Mesenchymal stem cell (in vitro differentiated cells and primary cell): ENCODE measurements around the gene PTPA.
"Not testable (repeated sequence)": the region's sequence is repeated elsewhere in the genome, so short reads cannot be mapped to it uniquely, and the experiment has no call there.

Source experiments
- DNase-seq: peaks from one replicate; pipeline ENCODE4 v3.0.0-alpha.2; 2013
- H2AFZ ChIP-seq: one replicate; pipeline ENCODE4 v1.6.1; 2013; ENCODE audit warnings: low read depth, mild to moderate bottlenecking, control low read depth, inconsistent platforms, low read length, moderate library complexity
- H2AK5ac ChIP-seq: 2 replicates; pipeline ENCODE4 v1.6.1; 2013; ENCODE audit warnings: low read length, moderate library complexity, mild to moderate bottlenecking, inconsistent platforms; ENCODE audit not compliant: severe bottlenecking
- H2BK120ac ChIP-seq: one replicate; pipeline ENCODE4 v1.6.1; 2013; ENCODE audit warnings: low read depth, mild to moderate bottlenecking, inconsistent platforms, low read length, moderate library complexity
- H2BK12ac ChIP-seq, 2 experiments: one replicate each; pipeline ENCODE4 v1.6.1; 2013; ENCODE audit warnings: inconsistent platforms in 2 of 2, low read length in 2 of 2, mild to moderate bottlenecking in 2 of 2, moderate library complexity in 2 of 2, control low read depth in 1 of 2
- H2BK15ac ChIP-seq: one replicate; pipeline ENCODE4 v1.6.1; 2013; ENCODE audit warnings: mild to moderate bottlenecking, low read depth, inconsistent platforms; ENCODE audit not compliant: poor library complexity, severe bottlenecking
- H2BK5ac ChIP-seq: 2 replicates; pipeline ENCODE4 v1.6.1; 2013; ENCODE audit warnings: low read depth, mild to moderate bottlenecking, low read length, control low read depth, inconsistent platforms; ENCODE audit not compliant: poor library complexity, severe bottlenecking
- H3K14ac ChIP-seq, 2 experiments: one replicate each; pipeline ENCODE4 v1.6.1; 2013; ENCODE audit warnings: inconsistent platforms in 2 of 2, low read length in 2 of 2, control low read depth in 1 of 2, mild to moderate bottlenecking in 1 of 2, moderate library complexity in 1 of 2
- H3K18ac ChIP-seq, 2 experiments: one replicate each; pipeline ENCODE4 v1.6.1; 2013; ENCODE audit warnings: inconsistent platforms in 2 of 2, low read length in 2 of 2, control low read depth in 1 of 2, low read depth in 1 of 2, mild to moderate bottlenecking in 1 of 2
- H3K23ac ChIP-seq, 2 experiments: one replicate each; pipeline ENCODE4 v1.6.1; 2013; ENCODE audit warnings: inconsistent platforms in 2 of 2, low read length in 2 of 2, mild to moderate bottlenecking in 2 of 2, moderate library complexity in 2 of 2, control low read depth in 1 of 2
- H3K27ac ChIP-seq: 2 replicates; pipeline ENCODE4 v1.5.1; 2013; ENCODE audit warnings: mild to moderate bottlenecking, moderate library complexity, low read length, control low read depth, inconsistent platforms; ENCODE audit not compliant: poor library complexity, severe bottlenecking
- H3K27me3 ChIP-seq, 2 experiments: 2 replicates each; pipeline versions ENCODE4 v1.6.1 to v1.7.0; 2013; ENCODE audit warnings: low read length in 2 of 2, mild to moderate bottlenecking in 2 of 2, moderate library complexity in 2 of 2, control low read depth in 1 of 2, inconsistent platforms in 1 of 2; ENCODE audit not compliant: control insufficient read depth in 1 of 2, insufficient read depth in 1 of 2
- H3K36me3 ChIP-seq, 2 experiments: 2 replicates each; pipeline versions ENCODE4 v1.6.1 to v1.7.0; 2013; ENCODE audit warnings: low read length in 2 of 2, control low read depth in 1 of 2, inconsistent platforms in 1 of 2, low read depth in 1 of 2, mild to moderate bottlenecking in 1 of 2; ENCODE audit not compliant: insufficient read depth in 2 of 2, control insufficient read depth in 1 of 2
- H3K4ac ChIP-seq, 2 experiments: one replicate each; pipeline ENCODE4 v1.6.1; 2013; ENCODE audit warnings: inconsistent platforms in 2 of 2, low read length in 2 of 2, mild to moderate bottlenecking in 2 of 2, moderate library complexity in 2 of 2, control low read depth in 1 of 2, low read depth in 1 of 2
- H3K4me1 ChIP-seq: 2 replicates; pipeline ENCODE4 v1.6.1; 2013; ENCODE audit warnings: low read depth, low read length, control low read depth; ENCODE audit not compliant: control insufficient read depth, insufficient read depth
- H3K4me2 ChIP-seq: 2 replicates; pipeline ENCODE4 v1.6.1; 2013; ENCODE audit warnings: low read length, mild to moderate bottlenecking, inconsistent platforms; ENCODE audit not compliant: poor library complexity, severe bottlenecking
- H3K4me3 ChIP-seq, 2 experiments: 2 replicates each; pipeline versions ENCODE4 v1.5.1 to v1.7.0; 2013; ENCODE audit warnings: low read length in 2 of 2, mild to moderate bottlenecking in 2 of 2, control low read depth in 1 of 2, low read depth in 1 of 2; ENCODE audit not compliant: insufficient read depth in 1 of 2
- H3K79me1 ChIP-seq: replicated peaks from 2 replicates; pipeline ENCODE4 v1.6.1; 2013; ENCODE audit warnings: mild to moderate bottlenecking, control low read depth, low read length, inconsistent platforms; ENCODE audit not compliant: poor library complexity, severe bottlenecking
- H3K9ac ChIP-seq: 2 replicates; pipeline ENCODE4 v1.7.0; 2013; ENCODE audit warnings: mild to moderate bottlenecking, low read length, moderate library complexity
- H3K9me3 ChIP-seq: 2 replicates; pipeline ENCODE4 v1.7.0; 2013; ENCODE audit warnings: mild to moderate bottlenecking, low read length; ENCODE audit not compliant: control insufficient read depth
- H4K8ac ChIP-seq: one replicate; pipeline ENCODE4 v1.6.1; 2013; ENCODE audit warnings: inconsistent platforms, mild to moderate bottlenecking, low read length, moderate library complexity
- H4K91ac ChIP-seq: one replicate; pipeline ENCODE4 v1.6.1; 2013; ENCODE audit warnings: mild to moderate bottlenecking, low read length, inconsistent platforms
- WGBS: methylation state at CpG from one replicate; pipeline ENCODE4 v1.1.7; 2013; ENCODE audit warnings: mixed read lengths; 5-methylcytosine and 5-hydroxymethylcytosine counted together

The PTPA gene

GRCh38 chr9:129130271-129130670 is 19.1 kb downstream of the PTPA start:
- Histone ChIP-seq H3K79me1 (peaks cover 25% of the 10 kb centered on the region), H2AK5ac (peak overlapping the region; percentile 16), H3K4me1 (peaks cover 12% of the 10 kb centered on the region), H3K36me3 (peaks cover 38 to 67% of the 10 kb centered on the region in 2 experiments)
- not testable (repeated sequence) for H3K9me3 ChIP-seq, DNase-seq, H4K91ac ChIP-seq, H2BK120ac ChIP-seq, H3K18ac ChIP-seq, H2BK15ac ChIP-seq, H3K23ac ChIP-seq, H3K4ac ChIP-seq, H4K8ac ChIP-seq, H2BK12ac ChIP-seq, H3K9ac ChIP-seq, H3K14ac ChIP-seq, H3K4me2 ChIP-seq, H2BK5ac ChIP-seq, H2AFZ ChIP-seq, H3K27me3 ChIP-seq, H3K4me3 ChIP-seq, H3K27ac ChIP-seq
- 94% methylated on average over 7 of the region's 7 CpGs for WGBS

GRCh38 chr9:129130791-129131190 is 19.6 kb downstream of the PTPA start:
- Histone ChIP-seq H3K4ac (no peak overlapping the region), H3K9ac (no peak overlapping the region), H3K23ac (no peak overlapping the region), H2BK15ac (no peak overlapping the region), H2BK120ac (no peak overlapping the region), H3K79me1 (peaks cover 27% of the 10 kb centered on the region), H2BK12ac (no peak overlapping the region), H3K27ac (no peak overlapping the region), H4K8ac (no peak overlapping the region), H3K4me2 (no peak overlapping the region), H2AFZ (no peak overlapping the region), H3K27me3 (no peaks in the 10 kb centered on the region), H2AK5ac (no peak overlapping the region), H3K4me1 (peaks cover 12% of the 10 kb centered on the region), H2BK5ac (no peak overlapping the region), H3K18ac (no peak overlapping the region), H3K4me3 (no peak overlapping the region), H3K36me3 (peaks cover 42 to 72% of the 10 kb centered on the region in 2 experiments), H4K91ac (no peak overlapping the region), H3K9me3 (no peaks in the 10 kb centered on the region), H3K14ac (no peak overlapping the region)
- no peak for DNase-seq
- 97% methylated on average over 2 of the region's 3 CpGs for WGBS

- H3K9me3 ChIP-seq, result no peaks in the 10 kb centered on the region
- H3K4ac ChIP-seq, result no peak overlapping the region
- H3K23ac ChIP-seq, result no peak overlapping the region
- no peak overlapping the region for H2BK15ac ChIP-seq
- peaks cover 46 to 76% of the 10 kb centered on the region in 2 experiments for H3K36me3 ChIP-seq
- peak overlapping the region; percentile 12 for H2AK5ac ChIP-seq
- H4K91ac ChIP-seq, result no peak overlapping the region
- peaks cover 27% of the 10 kb centered on the region for H3K79me1 ChIP-seq
- no peak overlapping the region for H3K27ac ChIP-seq
- H3K4me3 ChIP-seq, result no peak overlapping the region
- H2BK120ac ChIP-seq, result no peak overlapping the region
- H2AFZ ChIP-seq, result no peak overlapping the region
- H4K8ac ChIP-seq, result peak overlapping the region; percentile 57
- WGBS, result 42% methylated on average over 12 of the region's 13 CpGs
- no peak overlapping the region for H3K4me2 ChIP-seq
- H3K4me1 ChIP-seq, result peaks cover 11% of the 10 kb centered on the region
- peak; percentile 68 for DNase-seq
- H3K14ac ChIP-seq, result no peak overlapping the region
- no peak overlapping the region for H2BK5ac ChIP-seq
- H3K27me3 ChIP-seq, result no peaks in the 10 kb centered on the region
- no peak overlapping the region for H2BK12ac ChIP-seq
- peak overlapping the region; percentile 8 for H3K9ac ChIP-seq
- no peak overlapping the region for H3K18ac ChIP-seq
Measured at GRCh38 chr9:129131300-129132145, 20.3 kb downstream of the PTPA start.

GRCh38 chr9:129133082-129133481 is 21.9 kb downstream of the PTPA start:
- Histone ChIP-seq H3K4me2 (no peak overlapping the region), H2AFZ (no peak overlapping the region), H3K18ac (no peak overlapping the region), H4K8ac (no peak overlapping the region), H3K27ac (no peak overlapping the region), H3K9me3 (no peaks in the 10 kb centered on the region), H2BK12ac (no peak overlapping the region), H4K91ac (no peak overlapping the region), H3K4ac (no peak overlapping the region), H2BK5ac (no peak overlapping the region), H3K14ac (no peak overlapping the region), H2BK120ac (no peak overlapping the region), H3K4me3 (no peak overlapping the region), H3K79me1 (peaks cover 16% of the 10 kb centered on the region), H3K4me1 (peaks cover 8% of the 10 kb centered on the region), H2BK15ac (no peak overlapping the region), H3K36me3 (peaks cover 57 to 76% of the 10 kb centered on the region in 2 experiments), H3K23ac (no peak overlapping the region), H3K9ac (peak overlapping the region; percentile 58), H2AK5ac (peak overlapping the region; percentile 49), H3K27me3 (no peaks in the 10 kb centered on the region)
- no peak for DNase-seq
- 87% methylated on average over 4 of the region's 4 CpGs for WGBS
